ENCODE results near the gene CCDC183.

GRCh38 chr9:136831720-136832104, 35.6 kb downstream of the CCDC183 start:
- TF ChIP-seq POLR2A (IDR thresholded peaks at IDR 0.05) (no peak), CTCF (IDR thresholded peaks at IDR 0.05) (no peak)
